GM19372 (cell line): ENCODE results near the gene USP22.

Experiments
- ATAC-seq: cut with Tn5 transposase; IDR thresholded peaks from one replicate; pipeline ENCODE4 v1.9.1; 2021; ENCODE audit warnings: mild to moderate bottlenecking, low read depth, moderate library complexity; ENCODE audit not compliant: unreplicated experiment

USP22 gene

DNA sequence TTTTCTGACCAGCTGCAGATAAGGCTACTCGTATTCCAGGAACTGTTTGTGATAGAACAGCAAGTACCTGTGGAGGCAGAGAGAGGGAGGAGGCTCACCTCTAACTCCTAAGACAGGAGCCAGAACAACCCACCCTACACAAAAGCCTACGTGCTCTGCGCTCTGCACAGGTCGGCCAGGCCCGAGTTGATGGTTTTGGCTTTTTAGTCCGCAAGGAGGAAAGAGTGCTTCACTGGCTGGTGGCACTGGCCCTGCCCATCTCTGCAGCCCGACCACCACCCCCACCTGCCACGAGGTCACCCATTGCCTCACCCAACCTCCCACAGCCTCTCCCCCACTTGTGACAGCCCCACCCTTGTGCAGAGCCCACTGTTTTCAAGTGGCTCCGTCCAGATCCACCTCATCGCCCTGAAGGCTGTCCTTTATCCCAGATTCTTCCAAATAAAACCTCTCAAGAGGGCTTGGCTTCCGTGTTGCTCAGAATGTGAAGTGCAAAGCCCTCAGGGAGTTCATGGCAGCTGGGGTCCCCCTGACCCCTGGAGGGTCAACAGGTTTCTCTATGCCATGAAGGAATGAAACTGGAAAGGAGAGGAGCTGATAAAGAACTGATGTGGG, 39.7 kb downstream of the USP22 start:
- no peak for ATAC-seq

- ATAC-seq, result no peak
Measured at GRCh38 chr17:21002309-21003006, 40.4 kb downstream of the USP22 start.

DNA sequence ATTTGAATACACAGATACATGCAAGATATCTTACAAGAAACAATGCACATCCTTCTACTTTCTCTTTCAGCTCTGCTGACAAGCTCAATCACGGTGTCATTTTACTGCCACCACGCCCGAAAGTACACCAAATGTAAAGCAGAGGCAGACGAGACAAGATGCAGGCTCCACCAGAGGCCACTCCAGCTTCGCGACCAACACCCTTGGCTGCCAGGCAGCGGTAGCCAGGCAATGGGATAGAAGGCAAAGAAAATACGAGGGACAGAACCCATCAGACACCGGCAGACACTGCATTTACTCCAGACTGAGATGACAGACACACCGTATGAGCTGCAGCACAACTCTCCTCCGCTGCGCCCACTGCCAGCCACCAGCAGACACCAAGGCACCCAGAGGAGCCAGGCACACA, 41.0 kb downstream of the USP22 start:
- ATAC-seq, result no peak

GRCh38 chr17:21001111-21001812, 41.5 kb downstream of the USP22 start:
- no peak for ATAC-seq

DNA sequence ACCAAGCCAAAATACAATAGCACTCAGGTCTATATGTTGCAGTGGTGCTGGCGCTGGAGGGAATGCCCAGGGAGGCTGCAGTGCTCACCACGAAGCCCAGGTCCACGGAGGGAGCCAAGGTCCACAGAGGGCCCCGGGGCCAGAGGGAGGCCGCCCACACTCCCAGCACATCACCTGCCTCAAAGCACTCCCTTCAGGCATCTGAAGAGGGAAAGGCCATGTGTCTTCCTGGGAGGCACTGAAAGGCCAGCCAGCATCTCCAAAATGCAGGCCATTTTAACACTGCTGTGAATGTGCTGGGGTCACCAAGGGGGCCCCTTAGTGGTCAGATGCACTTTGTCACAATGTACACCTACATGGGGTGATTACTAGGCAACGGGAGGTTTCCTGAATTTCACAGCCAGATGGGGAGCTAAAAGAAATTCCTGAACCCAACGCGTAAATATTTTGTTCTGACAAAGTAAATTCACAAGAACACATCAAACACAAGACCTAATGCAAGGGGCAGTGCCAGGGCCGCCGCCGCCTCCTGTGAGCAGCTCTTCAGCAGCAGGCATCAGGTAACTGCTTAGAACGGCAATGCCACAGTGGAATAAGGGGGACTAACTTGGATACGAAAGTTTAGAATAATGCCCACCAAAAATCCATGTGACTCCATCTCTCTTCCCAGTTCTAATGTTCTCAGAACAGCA, 42.8 kb downstream of the USP22 start:
- no peak for ATAC-seq

- no peak for ATAC-seq
Measured at GRCh38 chr17:20999044-20999573, 43.7 kb downstream of the USP22 start.

DNA sequence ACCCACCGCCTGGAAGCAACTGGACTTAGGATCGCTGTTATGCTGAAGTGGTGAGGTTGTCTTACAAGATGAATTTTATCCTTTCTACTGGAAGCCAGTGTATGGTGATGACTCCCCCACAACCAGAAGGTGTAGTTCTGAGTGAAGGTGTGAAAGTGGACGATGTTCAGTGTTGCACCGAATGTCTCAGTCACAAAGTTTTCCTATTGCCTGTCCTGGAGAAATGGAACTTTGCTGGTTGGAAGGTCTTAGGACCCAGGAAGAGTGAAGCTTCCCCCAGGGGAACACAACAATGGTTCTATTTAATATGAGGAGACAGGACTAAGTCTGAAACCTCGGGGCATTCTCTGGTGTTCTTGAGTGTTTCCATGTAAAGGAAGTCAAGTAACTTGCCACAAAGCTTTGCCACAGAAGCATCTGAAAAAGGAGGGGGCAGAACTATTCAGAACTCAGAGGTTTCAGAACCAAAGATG, 44.2 kb downstream of the USP22 start:
- ATAC-seq, result no peak

GRCh38 chr17:20997711-20998570, 44.9 kb downstream of the USP22 start:
- ATAC-seq, result no peak

GRCh38 chr17:20996724-20997615, 45.8 kb downstream of the USP22 start:
- no peak for ATAC-seq

DNA sequence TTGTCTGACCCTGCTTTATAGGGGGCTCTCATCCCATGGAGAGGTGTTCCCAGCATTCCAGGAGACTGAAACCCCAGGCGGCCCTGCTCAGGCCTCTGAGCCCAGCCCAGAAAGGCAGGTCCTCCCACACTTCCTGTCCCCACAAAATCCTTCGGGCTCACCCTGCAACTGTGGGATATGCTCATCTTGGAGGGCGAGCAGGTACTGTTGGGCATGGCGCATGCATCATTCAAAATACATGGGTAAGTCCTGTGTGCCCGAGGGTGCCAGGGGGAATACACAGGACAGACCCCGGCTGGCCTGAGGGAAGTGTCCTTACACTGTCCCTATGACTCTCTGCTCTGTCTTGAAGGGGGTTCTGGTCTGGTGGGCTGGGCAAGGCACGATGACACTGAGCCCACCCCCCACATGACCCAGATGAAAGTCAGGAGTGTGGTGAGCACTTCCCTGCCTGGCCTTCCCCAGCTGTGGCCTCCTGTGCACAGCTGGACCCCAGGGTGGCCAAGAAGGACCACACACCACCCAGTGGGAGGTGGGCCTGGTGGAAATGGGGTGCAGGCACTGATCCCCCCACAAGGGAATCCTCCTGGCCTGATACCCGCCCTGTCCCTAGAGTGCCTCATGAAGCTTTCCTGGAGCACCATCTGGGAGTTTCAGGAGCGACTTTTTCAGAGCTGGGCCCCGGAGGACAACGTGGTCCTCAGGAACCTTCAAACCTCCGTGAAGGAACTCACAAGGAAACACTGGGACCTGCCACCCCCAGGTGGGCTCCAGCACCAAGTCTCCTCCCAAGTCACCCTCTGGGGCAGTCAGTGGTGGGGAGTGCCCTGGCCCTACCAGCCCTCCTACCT, 46.7 kb downstream of the USP22 start:
- ATAC-seq, result no peak

GRCh38 chr17:20995164-20995872, 47.5 kb downstream of the USP22 start:
- ATAC-seq, result no peak

- ATAC-seq, result no peak
Measured at GRCh38 chr17:20994779-20995149, 48.0 kb downstream of the USP22 start.

- ATAC-seq, result no peak
Measured at GRCh38 chr17:20993863-20994778, 48.7 kb downstream of the USP22 start.

DNA sequence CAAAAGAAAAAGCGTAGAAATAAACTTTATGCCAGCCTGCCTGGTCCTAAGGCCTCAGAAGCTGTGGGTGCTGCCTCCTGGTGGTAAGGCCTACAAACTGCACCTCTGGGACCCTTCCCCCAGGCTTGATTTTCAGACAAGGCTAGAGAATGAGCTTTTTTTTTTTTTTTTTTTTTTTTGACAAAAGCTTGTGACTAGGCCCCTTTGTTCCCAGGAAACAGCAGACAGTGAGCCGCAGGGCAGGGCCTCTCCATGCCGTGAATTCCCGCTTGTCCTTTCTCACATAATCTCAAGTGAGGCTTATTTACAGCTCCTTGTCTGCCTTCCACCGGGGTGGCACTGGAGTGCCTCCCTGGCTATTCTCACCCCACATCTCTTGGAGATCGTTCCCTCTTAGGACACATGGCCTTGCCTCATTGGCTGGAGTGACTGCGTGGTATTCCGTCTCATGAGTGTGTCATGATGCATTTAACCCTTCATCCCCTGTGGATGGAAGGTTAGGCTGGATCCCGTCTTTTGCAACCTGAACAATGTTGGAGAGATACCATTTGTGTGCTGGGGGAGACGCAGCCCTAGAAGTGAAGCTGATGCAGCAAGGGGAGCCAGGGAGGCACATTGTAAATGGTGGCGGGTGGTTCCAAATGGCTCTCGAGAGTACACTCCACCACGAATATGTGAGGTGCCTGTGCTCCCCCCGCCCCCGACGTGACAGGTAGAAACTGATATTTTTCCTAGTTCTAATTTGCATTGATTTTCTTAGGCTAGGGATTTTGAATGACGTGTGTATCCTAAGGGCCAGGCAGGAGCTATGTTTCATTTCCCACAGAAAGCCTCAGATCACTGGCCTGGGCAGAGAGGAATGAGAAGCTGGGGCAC, 49.6 kb downstream of the USP22 start:
- ATAC-seq, result no peak

- no peak for ATAC-seq
Measured at GRCh38 chr17:20992416-20992815, 50.4 kb downstream of the USP22 start.
